ENCODE data around the gene LARGE1. TPM values are rescaled to one million over a fixed set of nuclear protein-coding genes. Genes with fewer than 3 reads are reported as not detected.

The LARGE1 gene
- total RNA-seq, 4 donors from 2014 or later: 24.9 to 51.0 (median 32.7) TPM

- 58 to 60% methylated on average over 7 of the region's 7 CpGs for WGBS, 2 donors
- Histone ChIP-seq H3K36me3 (peaks cover 0 to 19% (median 0%) of the 10 kb centered on the region in 3 donors), H3K27ac (no peak overlapping the region), H3K4me3 (no peak overlapping the region), H3K9me3 (peaks cover 0 to 8% (median 0%) of the 10 kb centered on the region in 4 donors), H3K27me3 (no peaks in the 10 kb centered on the region), H3K4me1 (no peaks in the 10 kb centered on the region)
- DNase-seq (ENCODE audit: low spot score in 2 of 2): peak in 1 of 2 donors; percentile 16
- no peak for TF ChIP-seq POLR2A (IDR thresholded peaks at IDR 0.05)
- TF ChIP-seq EP300 (IDR thresholded peaks at IDR 0.05): peak in 1 of 2 donors; percentile 44
These were observed 221.1 kb downstream of the LARGE1 start for GRCh38 chr22:33699176-33699575.

- WGBS, 2 donors: 75 to 76% methylated on average over 4 of the region's 4 CpGs
These were observed 222.6 kb downstream of the LARGE1 start for GRCh38 chr22:33697640-33698039.

GRCh38 chr22:33691057-33691630 is 229.1 kb downstream of the LARGE1 start:
- Histone ChIP-seq H3K27me3 (no peaks in the 10 kb centered on the region), H3K27ac (no peak overlapping the region), H3K4me1 (no peaks in the 10 kb centered on the region), H3K4me3 (no peak overlapping the region), H3K36me3 (no peaks in the 10 kb centered on the region), H3K9me3 (no peaks in the 10 kb centered on the region)
- DNase-seq (ENCODE audit: low spot score in 2 of 2): no peak
- WGBS, 2 donors: 85 to 88% methylated on average over 7 of the region's 7 CpGs
- TF ChIP-seq POLR2A (IDR thresholded peaks at IDR 0.05) (no peak), EP300 (IDR thresholded peaks at IDR 0.05) (no peak), CTCF (IDR thresholded peaks at IDR 0.05) (no peak)

More at GRCh38 chr22:33697640-33698039, 222.6 kb downstream of the LARGE1 start:
- no peak overlapping the region for H3K4me3 ChIP-seq
- TF ChIP-seq EP300 (IDR thresholded peaks at IDR 0.05) (no peak), POLR2A (IDR thresholded peaks at IDR 0.05) (no peak), CTCF (IDR thresholded peaks at IDR 0.05) (no peak)
- H3K4me1 ChIP-seq: no peaks in the 10 kb centered on the region
- no peak for DNase-seq (ENCODE audit: low spot score in 2 of 2)
- no peak overlapping the region for H3K27ac ChIP-seq
- H3K36me3 ChIP-seq: peaks cover 0 to 18% (median 0%) of the 10 kb centered on the region in 3 donors
- H3K27me3 ChIP-seq: no peaks in the 10 kb centered on the region
- H3K9me3 ChIP-seq: no peaks in the 10 kb centered on the region

GRCh38 chr22:33688903-33689302 is 231.4 kb downstream of the LARGE1 start:
- Histone ChIP-seq H3K9me3 (no peaks in the 10 kb centered on the region), H3K36me3 (no peaks in the 10 kb centered on the region), H3K27ac (no peak overlapping the region), H3K4me3 (no peak overlapping the region), H3K4me1 (no peaks in the 10 kb centered on the region), H3K27me3 (no peaks in the 10 kb centered on the region)
- 73 to 82% methylated on average over 2 of the region's 2 CpGs for WGBS, 2 donors
- no peak for DNase-seq (ENCODE audit: low spot score in 2 of 2)
- TF ChIP-seq POLR2A (IDR thresholded peaks at IDR 0.05) (no peak), EP300 (IDR thresholded peaks at IDR 0.05) (no peak)

- Histone ChIP-seq H3K27ac (no peak overlapping the region), H3K4me3 (no peak overlapping the region), H3K36me3 (no peaks in the 10 kb centered on the region), H3K4me1 (no peaks in the 10 kb centered on the region), H3K27me3 (no peaks in the 10 kb centered on the region), H3K9me3 (no peaks in the 10 kb centered on the region)
- 97 to 98% methylated on average over 10 of the region's 10 CpGs for WGBS, 2 donors
- TF ChIP-seq POLR2A (IDR thresholded peaks at IDR 0.05) (no peak), EP300 (IDR thresholded peaks at IDR 0.05) (no peak), CTCF (IDR thresholded peaks at IDR 0.05) (no peak)
- no peak for DNase-seq (ENCODE audit: low spot score in 2 of 2)
These were observed 232.8 kb downstream of the LARGE1 start for GRCh38 chr22:33687464-33687863.

GRCh38 chr22:33684087-33684486 is 236.2 kb downstream of the LARGE1 start:
- Histone ChIP-seq H3K36me3 (no peaks in the 10 kb centered on the region), H3K27me3 (no peaks in the 10 kb centered on the region), H3K27ac (no peak overlapping the region), H3K4me3 (no peak overlapping the region), H3K9me3 (no peaks in the 10 kb centered on the region), H3K4me1 (no peaks in the 10 kb centered on the region)
- TF ChIP-seq CTCF (IDR thresholded peaks at IDR 0.05) (no peak), EP300 (IDR thresholded peaks at IDR 0.05) (no peak), POLR2A (IDR thresholded peaks at IDR 0.05) (no peak)
- no peak for DNase-seq (ENCODE audit: low spot score in 2 of 2)
- 94 to 95% methylated on average over 11 of the region's 11 CpGs for WGBS, 2 donors

All from tibial nerve (tissue), 4 donors.